GM12891 (cell line): ENCODE data around the gene MDGA2.

Experiments used
- POLR2A ChIP-seq: IDR thresholded peaks from 2 replicates; pipeline ENCODE4 v1.6.1; 2011; ENCODE audit warnings: low read depth, low read length, control low read depth
- POLR2AphosphoS5 ChIP-seq: IDR thresholded peaks from 2 replicates; pipeline ENCODE4 v1.6.1; 2011; ENCODE audit warnings: low read depth, low read length, control low read depth
- SPI1 ChIP-seq: IDR thresholded peaks from 2 replicates; pipeline ENCODE4 v1.6.1; 2011; ENCODE audit warnings: low read depth, low read length, control low read depth
- TAF1 ChIP-seq: IDR thresholded peaks from 2 replicates; pipeline ENCODE4 v1.6.1; 2011; ENCODE audit warnings: low read depth, low read length, control low read depth

- no peak for TF ChIP-seq TAF1
- TF ChIP-seq POLR2AphosphoS5: no peak
- TF ChIP-seq SPI1: no peak
- no peak for TF ChIP-seq POLR2A
Observed at GRCh38 chr14:47008732-47009131, 666.7 kb downstream of the MDGA2 start.
